ENCODE measurements around the gene FDXR. TPM values are rescaled to one million over a fixed set of nuclear protein-coding genes. Genes with fewer than 3 reads are reported as not detected.
A peak's percentile ranks its signal among the peaks of the same experiment; 100 is the strongest.
"Not testable (repeated sequence)": the region's sequence is repeated elsewhere in the genome, so short reads cannot be mapped to it uniquely, and the experiment has no call there.

Gene FDXR
- total RNA-seq, 1 donor = 23.5 TPM

- peaks cover 25% of the 10 kb centered on the region for H3K27me3 ChIP-seq (ENCODE audit: insufficient read depth, low read length)
- no peaks in the 10 kb centered on the region for H3K9me3 ChIP-seq (ENCODE audit: low read depth, low read length)
- peak; percentile 75 for DNase-seq (ENCODE audit: insufficient read length, low spot score, missing footprints)
- no peak for TF ChIP-seq CTCF (IDR thresholded peaks at IDR 0.05; ENCODE audit: extremely low read depth, low read depth, low read length)
- no peaks in the 10 kb centered on the region for H4K20me1 ChIP-seq (ENCODE audit: insufficient read depth, low read length)
- H3K27ac ChIP-seq (ENCODE audit: low read depth, low read length) = no peak overlapping the region
- no peak overlapping the region for H2AFZ ChIP-seq (ENCODE audit: low read length)
- H3K4me2 ChIP-seq (ENCODE audit: insufficient read depth, low read length) = no peak overlapping the region
- no peaks in the 10 kb centered on the region for H3K4me1 ChIP-seq (ENCODE audit: insufficient read depth, low read length)
- no peaks in the 10 kb centered on the region for H3K79me2 ChIP-seq (ENCODE audit: insufficient read depth, low read length)
- H3K36me3 ChIP-seq (ENCODE audit: insufficient read depth, low read length) = no peaks in the 10 kb centered on the region
- no peak overlapping the region for H3K4me3 ChIP-seq (ENCODE audit: insufficient read depth, low read length)
Measured at GRCh38 chr17:74918906-74919305, 46.1 kb upstream of the FDXR start.

GRCh38 chr17:74917430-74917829 lies 44.6 kb upstream of the FDXR start:
- Histone ChIP-seq H3K4me1 (ENCODE audit: insufficient read depth, low read length) (no peaks in the 10 kb centered on the region), H3K9me3 (ENCODE audit: low read depth, low read length) (no peaks in the 10 kb centered on the region), H3K27me3 (ENCODE audit: insufficient read depth, low read length) (peaks cover 12% of the 10 kb centered on the region), H2AFZ (ENCODE audit: low read length) (no peak overlapping the region), H3K4me2 (ENCODE audit: insufficient read depth, low read length) (no peak overlapping the region), H4K20me1 (ENCODE audit: insufficient read depth, low read length) (no peaks in the 10 kb centered on the region), H3K27ac (ENCODE audit: low read depth, low read length) (no peak overlapping the region), H3K36me3 (ENCODE audit: insufficient read depth, low read length) (no peaks in the 10 kb centered on the region), H3K4me3 (ENCODE audit: insufficient read depth, low read length) (no peak overlapping the region), H3K79me2 (ENCODE audit: insufficient read depth, low read length) (no peaks in the 10 kb centered on the region)
- peak; percentile 81 for DNase-seq (ENCODE audit: insufficient read length, low spot score, missing footprints)
- TF ChIP-seq CTCF (IDR thresholded peaks at IDR 0.05; ENCODE audit: extremely low read depth, low read depth, low read length) = no peak

- H3K27ac ChIP-seq (ENCODE audit: low read depth, low read length) = no peak overlapping the region
- TF ChIP-seq CTCF (IDR thresholded peaks at IDR 0.05; ENCODE audit: extremely low read depth, low read depth, low read length) = no peak
Measured at GRCh38 chr17:74916851-74917199, 44.0 kb upstream of the FDXR start.

GRCh38 chr17:74916136-74916850 lies 43.5 kb upstream of the FDXR start:
- Histone ChIP-seq H3K4me3 (ENCODE audit: insufficient read depth, low read length) (no peak overlapping the region), H3K79me2 (ENCODE audit: insufficient read depth, low read length) (no peaks in the 10 kb centered on the region), H3K4me1 (ENCODE audit: insufficient read depth, low read length) (no peaks in the 10 kb centered on the region), H2AFZ (ENCODE audit: low read length) (no peak overlapping the region), H3K4me2 (ENCODE audit: insufficient read depth, low read length) (no peak overlapping the region), H3K9me3 (ENCODE audit: low read depth, low read length) (no peaks in the 10 kb centered on the region), H3K27me3 (ENCODE audit: insufficient read depth, low read length) (peaks cover 2% of the 10 kb centered on the region), H4K20me1 (ENCODE audit: insufficient read depth, low read length) (no peaks in the 10 kb centered on the region), H3K27ac (ENCODE audit: low read depth, low read length) (no peak overlapping the region), H3K36me3 (ENCODE audit: insufficient read depth, low read length) (no peaks in the 10 kb centered on the region)
- no peak for TF ChIP-seq CTCF (IDR thresholded peaks at IDR 0.05; ENCODE audit: extremely low read depth, low read depth, low read length)
- DNase-seq (ENCODE audit: insufficient read length, low spot score, missing footprints) = peak; percentile 74

More at GRCh38 chr17:74916851-74917199, 44.0 kb upstream of the FDXR start:
- Histone ChIP-seq H2AFZ (ENCODE audit: low read length) (no peak overlapping the region), H3K36me3 (ENCODE audit: insufficient read depth, low read length) (no peaks in the 10 kb centered on the region), H3K4me1 (ENCODE audit: insufficient read depth, low read length) (no peaks in the 10 kb centered on the region), H3K4me3 (ENCODE audit: insufficient read depth, low read length) (no peak overlapping the region), H3K4me2 (ENCODE audit: insufficient read depth, low read length) (no peak overlapping the region), H3K79me2 (ENCODE audit: insufficient read depth, low read length) (no peaks in the 10 kb centered on the region), H3K27me3 (ENCODE audit: insufficient read depth, low read length) (peaks cover 7% of the 10 kb centered on the region), H4K20me1 (ENCODE audit: insufficient read depth, low read length) (no peaks in the 10 kb centered on the region), H3K9me3 (ENCODE audit: low read depth, low read length) (no peaks in the 10 kb centered on the region)
- no peak for DNase-seq (ENCODE audit: insufficient read length, low spot score, missing footprints)

- not testable (repeated sequence) for H3K4me1 ChIP-seq (ENCODE audit: insufficient read depth, low read length); H3K4me2 ChIP-seq (ENCODE audit: insufficient read depth, low read length); H3K27ac ChIP-seq (ENCODE audit: low read depth, low read length); H4K20me1 ChIP-seq (ENCODE audit: insufficient read depth, low read length); DNase-seq (ENCODE audit: insufficient read length, low spot score, missing footprints); H3K27me3 ChIP-seq (ENCODE audit: insufficient read depth, low read length); H3K4me3 ChIP-seq (ENCODE audit: insufficient read depth, low read length); H3K9me3 ChIP-seq (ENCODE audit: low read depth, low read length); H2AFZ ChIP-seq (ENCODE audit: low read length); H3K36me3 ChIP-seq (ENCODE audit: insufficient read depth, low read length); H3K79me2 ChIP-seq (ENCODE audit: insufficient read depth, low read length)
Measured at GRCh38 chr17:74911423-74911822, 38.6 kb upstream of the FDXR start.

- H4K20me1 ChIP-seq (ENCODE audit: insufficient read depth, low read length); H3K4me1 ChIP-seq (ENCODE audit: insufficient read depth, low read length); H3K9me3 ChIP-seq (ENCODE audit: low read depth, low read length); H3K36me3 ChIP-seq (ENCODE audit: insufficient read depth, low read length); H3K4me2 ChIP-seq (ENCODE audit: insufficient read depth, low read length); H3K27ac ChIP-seq (ENCODE audit: low read depth, low read length); H2AFZ ChIP-seq (ENCODE audit: low read length); H3K4me3 ChIP-seq (ENCODE audit: insufficient read depth, low read length); H3K79me2 ChIP-seq (ENCODE audit: insufficient read depth, low read length); DNase-seq (ENCODE audit: insufficient read length, low spot score, missing footprints); H3K27me3 ChIP-seq (ENCODE audit: insufficient read depth, low read length): not testable (repeated sequence)
Measured at GRCh38 chr17:74909097-74909496, 36.3 kb upstream of the FDXR start.

Measured in osteoblast (primary cell).